Measurements from ENCODE around the gene TPT1.

The TPT1 gene

DNA sequence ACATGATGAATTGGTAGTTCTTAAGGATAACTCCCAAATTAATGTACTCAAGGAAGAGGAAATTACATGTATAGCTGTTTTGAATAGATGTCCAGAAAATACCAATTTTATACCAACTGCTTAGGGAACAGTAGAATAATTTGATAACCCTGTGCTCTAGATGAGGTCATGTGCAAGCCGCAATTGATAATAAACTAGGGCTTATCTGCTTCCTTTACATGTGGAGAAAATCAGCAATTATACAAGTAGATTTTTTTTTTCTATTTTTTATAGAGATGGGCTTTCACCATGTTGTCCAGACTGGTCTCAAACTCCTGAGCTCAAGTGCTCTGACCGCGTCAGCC lies 9.3 kb downstream of the TPT1 start:
- no peaks in the 10 kb centered on the region for H3K36me3 ChIP-seq (ENCODE audit: insufficient read depth)
- no peak overlapping the region for H3K4me2 ChIP-seq
- no peak overlapping the region for H3K4me3 ChIP-seq (IDR thresholded peaks at IDR 0.05; ENCODE audit: insufficient read depth, low read depth, low read length)
- TF ChIP-seq, protein P1, sequence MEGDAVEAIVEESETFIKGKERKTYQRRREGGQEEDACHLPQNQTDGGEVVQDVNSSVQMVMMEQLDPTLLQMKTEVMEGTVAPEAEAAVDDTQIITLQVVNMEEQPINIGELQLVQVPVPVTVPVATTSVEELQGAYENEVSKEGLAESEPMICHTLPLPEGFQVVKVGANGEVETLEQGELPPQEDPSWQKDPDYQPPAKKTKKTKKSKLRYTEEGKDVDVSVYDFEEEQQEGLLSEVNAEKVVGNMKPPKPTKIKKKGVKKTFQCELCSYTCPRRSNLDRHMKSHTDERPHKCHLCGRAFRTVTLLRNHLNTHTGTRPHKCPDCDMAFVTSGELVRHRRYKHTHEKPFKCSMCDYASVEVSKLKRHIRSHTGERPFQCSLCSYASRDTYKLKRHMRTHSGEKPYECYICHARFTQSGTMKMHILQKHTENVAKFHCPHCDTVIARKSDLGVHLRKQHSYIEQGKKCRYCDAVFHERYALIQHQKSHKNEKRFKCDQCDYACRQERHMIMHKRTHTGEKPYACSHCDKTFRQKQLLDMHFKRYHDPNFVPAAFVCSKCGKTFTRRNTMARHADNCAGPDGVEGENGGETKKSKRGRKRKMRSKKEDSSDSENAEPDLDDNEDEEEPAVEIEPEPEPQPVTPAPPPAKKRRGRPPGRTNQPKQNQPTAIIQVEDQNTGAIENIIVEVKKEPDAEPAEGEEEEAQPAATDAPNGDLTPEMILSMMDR (conservative IDR thresholded peaks at IDR 0.05; ENCODE audit: low read depth, low read length): no peak
- no peaks in the 10 kb centered on the region for H3K27me3 ChIP-seq (ENCODE audit: insufficient read depth, low read depth)
- H3K4me1 ChIP-seq (ENCODE audit: low read depth, poor library complexity, severe bottlenecking): no peaks in the 10 kb centered on the region
- H3K9ac ChIP-seq: no peak overlapping the region
- H2AFZ ChIP-seq (ENCODE audit: low read depth): no peak overlapping the region
- H3K79me2 ChIP-seq (ENCODE audit: insufficient read depth, low read depth): no peaks in the 10 kb centered on the region
- H4K20me1 ChIP-seq (ENCODE audit: insufficient read depth): 0 out of 2 replicates have a peak, but pooled peaks cover 4% of the 10 kb centered on the region
- no peak overlapping the region for H3K27ac ChIP-seq

DNA sequence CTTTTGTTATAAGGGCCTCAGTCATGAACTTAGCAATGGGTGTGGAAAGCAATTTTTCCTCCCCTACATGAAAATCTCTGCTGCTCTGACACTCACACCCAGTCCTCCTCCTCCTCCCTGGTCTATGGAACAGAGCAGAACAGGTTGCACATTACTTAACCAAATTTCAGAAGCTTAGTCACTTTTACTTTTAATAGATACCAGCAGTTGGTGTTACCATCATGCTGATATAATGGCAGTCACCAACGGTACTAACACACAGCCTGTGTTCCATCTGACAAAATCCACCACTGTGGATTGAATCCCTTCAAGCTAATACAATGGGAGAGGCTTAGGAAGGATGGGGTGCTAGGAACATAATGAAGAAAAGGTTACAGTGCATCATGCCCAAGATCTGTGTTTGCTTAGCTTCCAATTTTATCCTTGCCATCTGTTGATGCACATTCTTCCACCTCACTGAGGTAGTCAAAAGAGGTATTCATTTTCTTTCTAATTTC lies 9.8 kb downstream of the TPT1 start:
- no peak overlapping the region for H3K4me3 ChIP-seq (IDR thresholded peaks at IDR 0.05; ENCODE audit: insufficient read depth, low read depth, low read length)
- no peaks in the 10 kb centered on the region for H3K36me3 ChIP-seq (ENCODE audit: insufficient read depth)
- no peaks in the 10 kb centered on the region for H3K79me2 ChIP-seq (ENCODE audit: insufficient read depth, low read depth)
- H4K20me1 ChIP-seq (ENCODE audit: insufficient read depth): no peaks in the 10 kb centered on the region
- no peak overlapping the region for H3K9ac ChIP-seq
- H3K4me2 ChIP-seq: no peak overlapping the region
- TF ChIP-seq, protein P1 (conservative IDR thresholded peaks at IDR 0.05; ENCODE audit: low read depth, low read length): no peak
- H3K27me3 ChIP-seq (ENCODE audit: insufficient read depth, low read depth): no peaks in the 10 kb centered on the region
- H2AFZ ChIP-seq (ENCODE audit: low read depth): no peak overlapping the region
- H3K4me1 ChIP-seq (ENCODE audit: low read depth, poor library complexity, severe bottlenecking): no peaks in the 10 kb centered on the region
- no peak overlapping the region for H3K27ac ChIP-seq

DNA sequence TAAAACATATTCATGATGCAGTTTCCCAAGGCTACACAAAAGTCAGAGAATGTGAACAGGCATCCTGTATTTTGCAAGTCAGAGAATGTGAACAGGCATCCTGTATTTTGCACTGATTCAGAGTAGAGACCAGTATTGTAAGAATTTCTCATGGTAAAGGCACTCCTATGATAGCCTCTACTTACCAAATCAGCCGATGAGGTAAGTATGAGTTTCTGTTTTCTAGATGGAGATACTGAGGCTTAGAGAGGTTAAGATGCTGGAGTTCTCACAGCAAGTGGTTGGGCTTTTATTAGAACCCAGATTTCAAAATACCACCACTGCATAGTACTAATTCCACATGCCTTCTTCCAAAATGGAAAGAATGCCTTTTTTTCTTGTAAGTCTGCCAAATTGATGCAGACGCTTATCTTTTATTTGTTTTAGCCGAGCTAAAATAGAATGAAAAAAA lies 12.3 kb downstream of the TPT1 start:
- Histone ChIP-seq H3K4me3 (IDR thresholded peaks at IDR 0.05; ENCODE audit: insufficient read depth, low read depth, low read length) (no peak overlapping the region), H3K36me3 (ENCODE audit: insufficient read depth) (no peaks in the 10 kb centered on the region), H2AFZ (ENCODE audit: low read depth) (no peak overlapping the region), H4K20me1 (ENCODE audit: insufficient read depth) (no peaks in the 10 kb centered on the region), H3K79me2 (ENCODE audit: insufficient read depth, low read depth) (no peaks in the 10 kb centered on the region), H3K27ac (no peak overlapping the region), H3K4me2 (no peak overlapping the region), H3K4me1 (ENCODE audit: low read depth, poor library complexity, severe bottlenecking) (no peaks in the 10 kb centered on the region), H3K9ac (no peak overlapping the region), H3K27me3 (ENCODE audit: insufficient read depth, low read depth) (no peaks in the 10 kb centered on the region)
- TF ChIP-seq, protein P1 (conservative IDR thresholded peaks at IDR 0.05; ENCODE audit: low read depth, low read length): no peak

DNA sequence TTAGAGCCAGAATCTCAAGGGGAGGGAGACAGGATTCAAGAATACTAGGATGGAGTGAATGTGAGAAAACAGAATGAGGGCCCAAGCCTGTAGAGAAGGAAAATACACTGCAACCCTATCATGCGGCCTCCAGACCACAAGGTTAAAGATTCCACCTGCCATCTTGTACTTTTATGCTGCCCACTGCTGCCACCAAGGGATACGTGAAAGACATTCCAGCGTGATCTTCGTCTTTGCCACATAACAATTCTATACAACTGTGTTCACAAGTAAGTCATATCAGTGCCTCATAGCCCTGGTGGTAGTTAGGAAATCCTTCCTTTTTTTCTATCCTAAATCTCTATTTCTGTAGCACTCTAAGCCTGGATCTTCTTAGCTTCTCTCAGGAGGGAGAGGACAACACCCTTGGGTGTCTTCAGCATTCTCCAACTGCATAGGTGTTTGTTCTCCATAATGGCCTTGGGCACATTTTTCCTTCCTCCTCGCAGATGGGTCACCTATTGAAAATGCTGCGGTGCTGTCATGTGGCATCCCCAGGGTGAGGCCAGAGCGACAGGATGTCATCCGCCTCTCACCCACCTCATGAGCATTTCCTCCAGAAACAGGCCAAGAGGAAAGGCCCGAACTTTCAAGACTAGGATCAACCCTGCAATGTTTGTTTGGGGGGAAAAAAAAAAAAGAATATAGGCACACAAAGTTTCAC lies 13.6 kb downstream of the TPT1 start:
- Histone ChIP-seq H3K4me3 (IDR thresholded peaks at IDR 0.05; ENCODE audit: insufficient read depth, low read depth, low read length) (no peak overlapping the region), H3K9ac (no peak overlapping the region), H3K4me2 (no peak overlapping the region), H3K79me2 (ENCODE audit: insufficient read depth, low read depth) (no peaks in the 10 kb centered on the region), H3K36me3 (ENCODE audit: insufficient read depth) (no peaks in the 10 kb centered on the region), H4K20me1 (ENCODE audit: insufficient read depth) (no peaks in the 10 kb centered on the region), H2AFZ (ENCODE audit: low read depth) (no peak overlapping the region), H3K27ac (no peak overlapping the region), H3K4me1 (ENCODE audit: low read depth, poor library complexity, severe bottlenecking) (no peaks in the 10 kb centered on the region), H3K27me3 (ENCODE audit: insufficient read depth, low read depth) (no peaks in the 10 kb centered on the region)
- TF ChIP-seq, protein P1 (conservative IDR thresholded peaks at IDR 0.05; ENCODE audit: low read depth, low read length): no peak
